MM.1S (cell line): ENCODE data around the gene AADAT.
A peak's percentile ranks its signal among the peaks of the same experiment; 100 is the strongest.

ENCODE experiments used
- DNase-seq: peaks from one replicate; pipeline ENCODE4 v3.0.0-alpha.2; 2015
- H2AFZ ChIP-seq: fragments of 300-600 bp; sonication (generic); 2 replicates; pipeline ENCODE4 v1.6.0; 2016; ENCODE audit warnings: antibody characterized with exemption, low read length
- H3F3A ChIP-seq: fragments of 300-600 bp; sonication (generic); 2 replicates; pipeline ENCODE4 v1.6.1; 2016; ENCODE audit warnings: mild to moderate bottlenecking, antibody characterized with exemption, low read length, moderate library complexity, mixed read lengths; ENCODE audit not compliant: insufficient read depth
- H3K27ac ChIP-seq: fragments of 300-600 bp; sonication (generic); 2 replicates; pipeline ENCODE4 v1.5.1; 2016; ENCODE audit warnings: mild to moderate bottlenecking, low read length
- H3K27me3 ChIP-seq: fragments of 300-600 bp; sonication (generic); replicated peaks from 2 replicates; pipeline ENCODE4 v1.6.0; 2016; ENCODE audit warnings: low read length; ENCODE audit not compliant: insufficient read depth
- H3K36me3 ChIP-seq: fragments of 300-600 bp; sonication (generic); replicated peaks from 2 replicates; pipeline ENCODE4 v1.6.1; 2016; ENCODE audit warnings: mild to moderate bottlenecking, low read length, mixed read lengths; ENCODE audit not compliant: insufficient read depth
- H3K4me1 ChIP-seq: fragments of 300-600 bp; sonication (generic); 2 replicates; pipeline ENCODE4 v1.6.1; 2016; ENCODE audit warnings: low read length, mixed read lengths
- H3K4me2 ChIP-seq: fragments of 300-600 bp; sonication (generic); 2 replicates; pipeline ENCODE4 v1.6.0; 2016; ENCODE audit warnings: low read depth, low read length
- H3K4me3 ChIP-seq: fragments of 300-600 bp; sonication (generic); 2 replicates; pipeline ENCODE4 v1.5.1; 2016; ENCODE audit warnings: low read length, mixed read lengths
- H3K79me2 ChIP-seq: fragments of 300-600 bp; sonication (generic); 2 replicates; pipeline ENCODE4 v1.6.1; 2016; ENCODE audit warnings: mixed run types, low read length, mixed read lengths
- H3K9ac ChIP-seq: fragments of 300-600 bp; sonication (generic); 2 replicates; pipeline ENCODE4 v1.6.1; 2016; ENCODE audit warnings: low read length, mixed read lengths
- H3K9me2 ChIP-seq: fragments of 300-600 bp; sonication (generic); replicated peaks from 2 replicates; pipeline ENCODE4 v1.6.1; 2016; ENCODE audit warnings: mild to moderate bottlenecking, low read length, mixed read lengths; ENCODE audit not compliant: insufficient read depth
- H3K9me3 ChIP-seq: fragments of 300-600 bp; sonication (generic); replicated peaks from 2 replicates; pipeline ENCODE4 v1.6.1; 2016; ENCODE audit warnings: mild to moderate bottlenecking, low read length, mixed read lengths; ENCODE audit not compliant: insufficient read depth
- H4K20me1 ChIP-seq: fragments of 300-600 bp; sonication (generic); 2 replicates; pipeline ENCODE4 v1.6.1; 2016; ENCODE audit warnings: mild to moderate bottlenecking, low read length, moderate library complexity, mixed read lengths; ENCODE audit not compliant: insufficient read depth
- EZH2 ChIP-seq: fragments of 300-600 bp; sonication (generic); optimal IDR thresholded peaks from 2 replicates; pipeline ENCODE3; 2017; ENCODE audit warnings: low read depth, mild to moderate bottlenecking, antibody characterized with exemption, low read length, mixed read lengths
- EZH2phosphoT487 ChIP-seq: fragments of 300-600 bp; sonication (generic); IDR thresholded peaks from 2 replicates; pipeline ENCODE4 v1.6.1; 2018; ENCODE audit warnings: antibody characterized with exemption, low read length
- TF ChIP-seq, protein P1 (sequence below): fragments of 300-600 bp; sonication (generic); IDR thresholded peaks from 2 replicates; pipeline ENCODE4 v1.5.1; 2016; ENCODE audit warnings: antibody characterized with exemption, low read length, mixed read lengths

AADAT gene

GRCh38 chr4:170089668-170090351 lies at the start of gene AADAT:
Gene AADAT (minus strand): TSS chr4:170089956. CDS start chr4:170089690, 266 bp downstream.
- Histone ChIP-seq H3K27me3 (no peaks in the 10 kb centered on the region), H3K79me2 (no peaks in the 10 kb centered on the region), H3K4me2 (peak within 1 kb of the TSS; percentile 72), H3K9me3 (no peaks in the 10 kb centered on the region), H3K4me3 (peak within 1 kb of the TSS; percentile 55), H2AFZ (peak within 1 kb of the TSS; percentile 52; the same call in 1 of the 2 replicates), H3K9ac (no peak within 1 kb of the TSS), H4K20me1 (no peaks in the 10 kb centered on the region), H3F3A (no peaks in the 10 kb centered on the region), H3K4me1 (no peaks in the 10 kb centered on the region), H3K27ac (no peak within 1 kb of the TSS), H3K9me2 (no peaks in the 10 kb centered on the region), H3K36me3 (no peaks in the 10 kb centered on the region)
- DNase-seq = peak; percentile 39
- TF ChIP-seq, protein P1, sequence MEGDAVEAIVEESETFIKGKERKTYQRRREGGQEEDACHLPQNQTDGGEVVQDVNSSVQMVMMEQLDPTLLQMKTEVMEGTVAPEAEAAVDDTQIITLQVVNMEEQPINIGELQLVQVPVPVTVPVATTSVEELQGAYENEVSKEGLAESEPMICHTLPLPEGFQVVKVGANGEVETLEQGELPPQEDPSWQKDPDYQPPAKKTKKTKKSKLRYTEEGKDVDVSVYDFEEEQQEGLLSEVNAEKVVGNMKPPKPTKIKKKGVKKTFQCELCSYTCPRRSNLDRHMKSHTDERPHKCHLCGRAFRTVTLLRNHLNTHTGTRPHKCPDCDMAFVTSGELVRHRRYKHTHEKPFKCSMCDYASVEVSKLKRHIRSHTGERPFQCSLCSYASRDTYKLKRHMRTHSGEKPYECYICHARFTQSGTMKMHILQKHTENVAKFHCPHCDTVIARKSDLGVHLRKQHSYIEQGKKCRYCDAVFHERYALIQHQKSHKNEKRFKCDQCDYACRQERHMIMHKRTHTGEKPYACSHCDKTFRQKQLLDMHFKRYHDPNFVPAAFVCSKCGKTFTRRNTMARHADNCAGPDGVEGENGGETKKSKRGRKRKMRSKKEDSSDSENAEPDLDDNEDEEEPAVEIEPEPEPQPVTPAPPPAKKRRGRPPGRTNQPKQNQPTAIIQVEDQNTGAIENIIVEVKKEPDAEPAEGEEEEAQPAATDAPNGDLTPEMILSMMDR = peak; percentile 37
- TF ChIP-seq EZH2 = no peak
- TF ChIP-seq EZH2phosphoT487 = no peak

GRCh38 chr4:170138580-170139194 lies 48.9 kb upstream of the AADAT start:
- H3K4me2 ChIP-seq = peak overlapping the region; percentile 30; the same call in 1 of the 2 replicates
- no peaks in the 10 kb centered on the region for H3K36me3 ChIP-seq
- H3K4me1 ChIP-seq = no peaks in the 10 kb centered on the region
- H3K27me3 ChIP-seq = no peaks in the 10 kb centered on the region
- H3K4me3 ChIP-seq = no peak overlapping the region
- TF ChIP-seq EZH2 (no peak), EZH2phosphoT487 (no peak)
- TF ChIP-seq, protein P1 = peak; percentile 77
- no peaks in the 10 kb centered on the region for H4K20me1 ChIP-seq
- peak; percentile 74 for DNase-seq
- no peak overlapping the region for H3K27ac ChIP-seq
- H3K79me2 ChIP-seq = no peaks in the 10 kb centered on the region
- H3K9ac ChIP-seq = no peak overlapping the region
- no peaks in the 10 kb centered on the region for H3K9me2 ChIP-seq
- H3F3A ChIP-seq = no peaks in the 10 kb centered on the region
- no peaks in the 10 kb centered on the region for H3K9me3 ChIP-seq
- H2AFZ ChIP-seq = peak overlapping the region; percentile 60

DNA sequence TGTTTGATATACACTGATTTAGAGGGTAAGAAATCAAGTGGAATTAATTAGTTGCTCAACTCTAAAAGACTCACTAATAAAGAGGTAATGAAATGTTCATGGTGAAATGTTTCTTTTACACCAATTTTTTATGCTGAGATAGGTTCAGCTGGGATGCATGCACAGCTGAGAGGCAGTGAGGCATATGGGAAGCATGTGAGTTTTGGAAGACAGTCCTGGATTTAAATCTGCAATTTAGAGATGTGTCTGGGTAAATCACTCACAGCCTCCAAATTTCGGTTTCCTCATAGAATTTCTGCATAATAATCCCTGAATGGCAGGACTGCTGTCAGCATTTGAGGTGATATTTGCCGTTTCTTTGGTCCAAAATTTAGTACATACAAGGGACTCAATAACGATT lies 48.2 kb upstream of the AADAT start:
- Histone ChIP-seq H3K9me2 (no peaks in the 10 kb centered on the region), H3K4me1 (no peaks in the 10 kb centered on the region), H3K36me3 (no peaks in the 10 kb centered on the region), H3F3A (no peaks in the 10 kb centered on the region), H3K79me2 (no peaks in the 10 kb centered on the region), H3K9ac (no peak overlapping the region), H4K20me1 (no peaks in the 10 kb centered on the region), H3K4me2 (no peak overlapping the region), H2AFZ (peak overlapping the region; percentile 60; the same call in 1 of the 2 replicates), H3K27ac (no peak overlapping the region), H3K27me3 (no peaks in the 10 kb centered on the region), H3K4me3 (no peak overlapping the region), H3K9me3 (no peaks in the 10 kb centered on the region)
- DNase-seq = no peak
- no peak for TF ChIP-seq EZH2
- TF ChIP-seq EZH2phosphoT487 = no peak

- H3K4me1 ChIP-seq = no peaks in the 10 kb centered on the region
- no peak overlapping the region for H3K4me3 ChIP-seq
- TF ChIP-seq EZH2phosphoT487 = no peak
- TF ChIP-seq, protein P1 = no peak
- no peak for TF ChIP-seq EZH2
- H3K27ac ChIP-seq = no peak overlapping the region
- H3K4me2 ChIP-seq = no peak overlapping the region
- H3K9me3 ChIP-seq = no peaks in the 10 kb centered on the region
- no peak overlapping the region for H3K9ac ChIP-seq
- H3F3A ChIP-seq = no peaks in the 10 kb centered on the region
- H4K20me1 ChIP-seq = no peaks in the 10 kb centered on the region
- H2AFZ ChIP-seq = no peak overlapping the region
- no peaks in the 10 kb centered on the region for H3K9me2 ChIP-seq
- no peaks in the 10 kb centered on the region for H3K79me2 ChIP-seq
- no peak for DNase-seq
- no peaks in the 10 kb centered on the region for H3K36me3 ChIP-seq
- no peaks in the 10 kb centered on the region for H3K27me3 ChIP-seq
Measured at GRCh38 chr4:170137466-170137865, 47.7 kb upstream of the AADAT start.
